ENCODE data around the gene NMNAT2.

DNA sequence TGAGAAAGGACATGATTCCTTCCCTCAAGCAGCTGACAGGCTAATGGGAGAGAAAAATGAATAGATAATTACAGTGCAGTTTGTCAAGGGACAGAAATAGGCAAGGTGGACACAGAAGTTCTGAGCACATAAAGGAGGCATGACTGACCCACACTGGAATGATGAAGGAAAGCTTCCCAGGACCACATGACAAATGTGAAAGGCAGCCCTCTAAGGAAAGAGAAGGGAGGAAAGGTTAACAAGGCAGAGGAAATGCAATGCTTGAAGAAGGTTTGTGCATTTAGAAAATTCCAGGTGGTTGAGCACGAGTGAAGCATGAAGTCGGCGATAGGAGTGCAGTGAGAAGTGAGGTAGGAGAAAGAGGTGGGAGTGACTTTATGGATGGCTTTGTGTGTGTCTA, 194.7 kb downstream of the NMNAT2 start:
- TF ChIP-seq CTCF (conservative IDR thresholded peaks at IDR 0.05; ENCODE audit: low read length) (no peak), EZH2phosphoT487 (IDR thresholded peaks at IDR 0.05; ENCODE audit: borderline replicate concordance, low read depth, low read length) (no peak)

Data from OCI-LY7 (cell line).